B cell (primary cell): Measurements from ENCODE around the gene PI4KA. TPM values are rescaled to one million over a fixed set of nuclear protein-coding genes. Genes with fewer than 3 reads are reported as not detected.
"Not testable (repeated sequence)": the region's sequence is repeated elsewhere in the genome, so short reads cannot be mapped to it uniquely, and the experiment has no call there.

Experiments
- ATAC-seq: fragments of 200-7000 bp; cut with Tn5 transposase; one replicate; pipeline ENCODE4 v1.10.0; 2021; ENCODE audit warnings: low read depth, mild to moderate bottlenecking, moderate number of reproducible peaks, moderate library complexity
- CTCF ChIA-PET: fragments of 350-600 bp; sonication (Branson Sonifier 250); formaldehyde crosslinking; loops from one replicate; lab custom pipeline; 2021; ENCODE audit warnings: antibody characterized with exemption, inconsistent platforms; lab: Charles Lee
- POLR2A ChIA-PET: fragments of 350-600 bp; sonication (Branson Sonifier 250); formaldehyde crosslinking; loops from one replicate; lab custom pipeline; 2021; ENCODE audit warnings: antibody characterized with exemption; lab: Charles Lee
- DNase-seq: peaks from one replicate; pipeline ENCODE4 v3.0.0; 2013
- H2AFZ ChIP-seq: 2 replicates; pipeline ENCODE4 v1.6.1; 2012; ENCODE audit warnings: mild to moderate bottlenecking, low read depth, low read length; ENCODE audit not compliant: insufficient read depth, poor library complexity, severe bottlenecking
- H3K27ac ChIP-seq, 2 donors: 1 replicate in 1 of 2; 2 replicates in 1 of 2; pipeline ENCODE4 v1.5.1; 2012 to 2013; ENCODE audit warnings: low read length in 2 of 2, mild to moderate bottlenecking in 2 of 2, moderate library complexity in 1 of 2
- H3K27me3 ChIP-seq, 4 experiments: fragments of 200-600 bp in 1 of 4; sonication (generic) in 1 of 4; replicated peaks in 1 of 4; 1 replicate in 2 of 4; 2 replicates in 2 of 4; pipeline versions ENCODE4 v1.6.1 to v1.7.0; 2013 to 2016; ENCODE audit warnings: low read length in 3 of 4, mild to moderate bottlenecking in 2 of 4, mixed read lengths in 1 of 4, moderate library complexity in 1 of 4; ENCODE audit not compliant: insufficient read depth in 4 of 4, control insufficient read depth in 3 of 4; ENCODE audit errors: control extremely low read depth in 1 of 4
- H3K36me3 ChIP-seq, 2 experiments: replicated peaks in 1 of 2; 1 replicate in 1 of 2; 2 replicates in 1 of 2; pipeline versions ENCODE4 v1.6.1 to v1.7.1; 2013; ENCODE audit warnings: low read length in 1 of 2; ENCODE audit not compliant: insufficient read depth in 2 of 2, control insufficient read depth in 1 of 2; ENCODE audit errors: control extremely low read depth in 1 of 2, extremely low read depth in 1 of 2
- H3K4me1 ChIP-seq, 2 donors: fragments of 200-600 bp in 1 of 2; sonication (generic) in 1 of 2; 1 replicate in 1 of 2; 2 replicates in 1 of 2; pipeline versions ENCODE4 v1.5.1 to v1.6.1; 2013 to 2017; ENCODE audit warnings: low read length in 2 of 2; ENCODE audit not compliant: control insufficient read depth in 2 of 2, insufficient read depth in 2 of 2
- H3K4me2 ChIP-seq: replicated peaks from 2 replicates; pipeline ENCODE3; 2012; ENCODE audit warnings: mild to moderate bottlenecking, low read depth, low read length; ENCODE audit not compliant: poor library complexity, severe bottlenecking
- H3K4me3 ChIP-seq, 5 experiments: fragments of 200-600 bp in 1 of 5; sonication (generic) in 1 of 5; 1 replicate in 3 of 5; 2 replicates in 2 of 5; pipeline versions ENCODE4 v1.5.1 to v1.7.0; 2011 to 2016; ENCODE audit warnings: low read length in 4 of 5, mild to moderate bottlenecking in 4 of 5, low read depth in 2 of 5, control low read depth in 1 of 5, moderate library complexity in 1 of 5; ENCODE audit not compliant: insufficient read depth in 1 of 5; ENCODE audit errors: control extremely low read depth in 1 of 5, extremely low read depth in 1 of 5
- H3K79me2 ChIP-seq: fragments of 200-600 bp; sonication (generic); one replicate; pipeline ENCODE4 v1.6.0; 2016; ENCODE audit warnings: low read length; ENCODE audit not compliant: control insufficient read depth, insufficient read depth
- H3K9ac ChIP-seq: fragments of 200-600 bp; sonication (generic); 2 replicates; pipeline ENCODE4 v1.6.1; 2017; ENCODE audit warnings: mild to moderate bottlenecking, low read length, moderate library complexity
- H3K9me3 ChIP-seq, 3 donors: one replicate each; pipeline versions ENCODE4 v1.6.1 to v1.7.1; 2013; ENCODE audit warnings: low read length in 2 of 3; ENCODE audit not compliant: control insufficient read depth in 2 of 3, insufficient read depth in 1 of 3; ENCODE audit errors: control extremely low read depth in 1 of 3
- H4K20me1 ChIP-seq: 2 replicates; pipeline ENCODE4 v1.6.0; 2012; ENCODE audit warnings: mild to moderate bottlenecking, low read length; ENCODE audit not compliant: insufficient read depth, control insufficient read depth, poor library complexity, severe bottlenecking
- H3K27ac Mint-ChIP-seq: one replicate; pipeline ENCODE4 v1.8.0; 2021; ENCODE audit warnings: mixed read lengths
- H3K27me3 Mint-ChIP-seq: one replicate; pipeline ENCODE4 v1.8.0; 2021; ENCODE audit warnings: mixed read lengths
- H3K4me1 Mint-ChIP-seq: one replicate; pipeline ENCODE4 v1.8.0; 2021; ENCODE audit warnings: mixed read lengths
- H3K4me3 Mint-ChIP-seq: one replicate; pipeline ENCODE4 v1.8.0; 2021; ENCODE audit warnings: mixed read lengths
- H3K9me3 Mint-ChIP-seq: one replicate; pipeline ENCODE4 v1.8.0; 2022; ENCODE audit warnings: mixed read lengths; ENCODE audit not compliant: insufficient read depth
- WGBS: methylation state at CpG from one replicate; pipeline ENCODE4 v1.1.5; 2013; ENCODE audit warnings: missing lambda C conversion rate; ENCODE audit not compliant: insufficient coverage; 5-methylcytosine and 5-hydroxymethylcytosine counted together
- intact Hi-C: fragments of 100-400 bp; cut with micrococcal nuclease; formaldehyde crosslinking; loops from one replicate; pipeline ENCODE4 v1.10.0; 2022
- polyA plus RNA-seq: library from polyadenylated mRNA; depleted of rRNA; stranded (reverse); fragments of >200 nt; gene quantifications from 2 replicates; pipeline ENCODE4 v1.2.3, GENCODE V29; 2012
- total RNA-seq, 2 donors: library from RNA; stranded (reverse); fragments of 120-200 nt in 1 of 2; gene quantifications; 1 replicate in 1 of 2; 2 replicates in 1 of 2; pipeline versions ENCODE4 v1.2.3 to v1.2.4, GENCODE V29; 2013 to 2022

The PI4KA gene
- total and polyA plus RNA-seq, 2 donors (not counting 1 experiment from before 2014, with no cell fraction given) = 85.9 to 156 TPM

DNA sequence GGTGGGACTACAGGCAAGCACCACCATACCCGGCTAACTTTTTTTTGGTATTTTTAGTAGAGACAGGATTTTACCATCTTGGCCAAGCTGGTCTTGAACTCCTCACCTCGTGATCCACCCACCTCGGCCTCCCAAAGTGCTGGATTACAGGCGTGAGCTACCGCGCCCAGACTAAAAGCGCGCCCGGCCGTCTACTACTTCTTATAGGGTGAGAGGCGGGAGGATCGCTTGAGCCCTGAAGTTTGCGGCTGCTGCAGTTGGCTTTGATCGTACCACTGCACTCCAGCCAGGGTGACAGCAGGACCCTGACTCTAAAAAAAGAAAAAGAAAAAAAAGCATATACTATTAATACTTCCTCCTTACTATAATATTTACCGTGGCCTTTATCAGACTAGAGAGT lies 158.3 kb downstream of the PI4KA start:
- H3K4me3 Mint-ChIP-seq, H3K27ac ChIP-seq, H4K20me1 ChIP-seq, H3K4me2 ChIP-seq, H3K36me3 ChIP-seq, H3K9me3 ChIP-seq, H3K9ac ChIP-seq, H2AFZ ChIP-seq, H3K79me2 ChIP-seq, DNase-seq, POLR2A ChIA-PET, ATAC-seq, H3K4me1 ChIP-seq, H3K27me3 ChIP-seq, H3K4me3 ChIP-seq, H3K27me3 Mint-ChIP-seq, H3K27ac Mint-ChIP-seq, H3K9me3 Mint-ChIP-seq: not testable (repeated sequence)
- H3K4me1 Mint-ChIP-seq = peaks cover 12% of the 10 kb centered on the region
- 100% methylated on average over 7 of the region's 15 CpGs for WGBS
- intact Hi-C loops = loop anchor here (5.0 kb wide), 1 partner anchor 312 kb away; no protein-coding TSS in a partner anchor
- CTCF ChIA-PET = interaction anchor here (1.1 kb wide), 1 partner anchor 282 kb away, joined by 3 read pairs; no protein-coding TSS in a partner anchor

DNA sequence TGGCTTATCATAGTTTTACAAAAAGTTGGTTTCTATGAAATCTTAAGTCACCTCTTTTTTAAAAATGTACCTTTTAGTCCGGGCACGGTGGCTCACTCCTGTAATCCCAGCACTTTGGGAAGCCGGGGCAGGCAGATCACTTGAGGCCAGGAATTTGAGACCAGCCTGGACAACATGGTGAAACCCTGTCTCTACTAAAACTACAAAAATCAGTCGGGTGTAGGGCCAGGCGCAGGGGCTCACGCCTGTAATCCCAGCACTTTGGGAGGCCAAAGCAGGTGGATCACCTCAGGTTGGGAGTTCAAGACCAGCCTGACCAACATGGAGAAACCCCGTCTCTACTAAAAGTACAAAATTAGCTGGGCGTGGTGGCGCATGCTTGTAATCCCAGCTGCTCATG lies 158.8 kb downstream of the PI4KA start:
- H3K27ac ChIP-seq, H3K36me3 ChIP-seq, ATAC-seq, DNase-seq, POLR2A ChIA-PET, H4K20me1 ChIP-seq, H3K9ac ChIP-seq, H3K4me3 ChIP-seq, H3K4me3 Mint-ChIP-seq, H3K27ac Mint-ChIP-seq, H3K79me2 ChIP-seq, CTCF ChIA-PET, H3K27me3 ChIP-seq, H3K4me2 ChIP-seq, H3K4me1 ChIP-seq, H3K9me3 Mint-ChIP-seq, H2AFZ ChIP-seq, H3K27me3 Mint-ChIP-seq, H3K9me3 ChIP-seq: not testable (repeated sequence)
- H3K4me1 Mint-ChIP-seq = peaks cover 12% of the 10 kb centered on the region
- WGBS = 97% methylated on average over 9 of the region's 9 CpGs
- intact Hi-C loops = loop anchor here (5.0 kb wide), 1 partner anchor 312 kb away; no protein-coding TSS in a partner anchor
